ENCODE data around the gene PDGFC. TPM values are rescaled to one million over a fixed set of nuclear protein-coding genes. Genes with fewer than 3 reads are reported as not detected.

Gene PDGFC
- total and polyA plus RNA-seq, 2 donors (not counting 3 experiments of a cell fraction or from before 2014, with no cell fraction given), result 2.7 to 5.3 TPM

GRCh38 chr4:157005193-157005592 lies 33.6 kb upstream of the PDGFC start:
- no peak for DNase-seq (ENCODE audit: low read depth, low spot score)
- Histone ChIP-seq H4K20me1 (replicated peaks; ENCODE audit: control insufficient read depth, extremely low read depth, insufficient read depth, low read length) (no peaks in the 10 kb centered on the region), H3K27me3 (ENCODE audit: control insufficient read depth in 2 of 2, insufficient read depth in 2 of 2, low read length in 2 of 2) (no peaks in the 10 kb centered on the region), H3K27ac (ENCODE audit: insufficient read depth, low read depth, low read length) (no peak overlapping the region), H3K36me3 (ENCODE audit: control insufficient read depth in 2 of 2, extremely low read depth in 1 of 2, insufficient read depth in 2 of 2, low read length in 2 of 2) (no peaks in the 10 kb centered on the region), H3K4me2 (ENCODE audit: insufficient read depth, low read length) (no peak overlapping the region), H3K4me3 (replicated peaks in 1 of 3; ENCODE audit: insufficient read depth in 1 of 3, low read depth in 1 of 3, low read length in 3 of 3) (no peak overlapping the region), H3K9me1 (replicated peaks; ENCODE audit: control insufficient read depth, extremely low read depth, insufficient read depth, low read length) (no peaks in the 10 kb centered on the region), H2AFZ (ENCODE audit: low read depth, low read length) (no peak overlapping the region), H3K9me3 (replicated peaks; ENCODE audit: control insufficient read depth, insufficient read depth, low read length) (no peaks in the 10 kb centered on the region), H3K9ac (replicated peaks; ENCODE audit: extremely low read depth, insufficient read depth, low read length) (no peak overlapping the region), H3K79me2 (ENCODE audit: control insufficient read depth, insufficient read depth, low read length) (no peaks in the 10 kb centered on the region), H3K4me1 (ENCODE audit: control insufficient read depth, extremely low read depth, insufficient read depth, low read length) (peaks cover 13% of the 10 kb centered on the region)
- FAIRE-seq, result no peak
- dilution Hi-C loops (cut with MboI; ENCODE audit: extremely low pct_ligation_motif_present, low sequenced_read_pairs) (no loop called here), intact Hi-C loops (cut with micrococcal nuclease) (no loop called here)
- no TSS peak for BruUV-seq (replicated peaks)
- ChIA-PET POLR2A (no interaction called here), CTCF (no interaction called here)
- TF ChIP-seq EZH2 (IDR thresholded peaks at IDR 0.05; ENCODE audit: borderline replicate concordance, low read depth, low read length, severe bottlenecking) (no peak), CTCF (IDR thresholded peaks at IDR 0.05; ENCODE audit: extremely low read depth in 1 of 2, insufficient read depth in 1 of 2, low read depth in 1 of 2, low read length in 2 of 2) (no peak), POLR2AphosphoS5 (IDR thresholded peaks at IDR 0.05; ENCODE audit: insufficient read depth, low read depth, low read length) (no peak), JUN (IDR thresholded peaks at IDR 0.05; ENCODE audit: borderline replicate concordance, insufficient read depth, insufficient read length, low read depth) (no peak), GATA2 (IDR thresholded peaks at IDR 0.05; ENCODE audit: insufficient read depth, insufficient read length, low read depth, low read length) (no peak), MYC (IDR thresholded peaks at IDR 0.05; ENCODE audit: low read depth, low read length) (no peak), POLR2A (IDR thresholded peaks at IDR 0.05; ENCODE audit: low read depth, low read length) (no peak)
- TF ChIP-seq, protein P1, sequence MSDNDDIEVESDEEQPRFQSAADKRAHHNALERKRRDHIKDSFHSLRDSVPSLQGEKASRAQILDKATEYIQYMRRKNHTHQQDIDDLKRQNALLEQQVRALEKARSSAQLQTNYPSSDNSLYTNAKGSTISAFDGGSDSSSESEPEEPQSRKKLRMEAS (IDR thresholded peaks at IDR 0.05; ENCODE audit: insufficient read depth, insufficient read length), result no peak

All from endothelial cell of umbilical vein (primary cell).